HEK293T (cell line): ENCODE results near the gene NEO1.

ENCODE experiments used
- CTCF ChIA-PET: fragments of 350-600 bp; formaldehyde crosslinking; extraction: SDS; loops from one replicate; lab custom pipeline; 2021; ENCODE audit warnings: antibody characterized with exemption, inconsistent platforms; lab: Yijun Ruan, JAX
- POLR2A ChIA-PET: fragments of 350-600 bp; formaldehyde crosslinking; extraction: SDS; loops from one replicate; lab custom pipeline; 2020; ENCODE audit warnings: antibody characterized with exemption, inconsistent platforms; lab: Yijun Ruan, JAX
- DNase-seq: peaks from one replicate; pipeline ENCODE4 v3.0.0; 2012; ENCODE audit warnings: mixed read lengths; ENCODE audit errors: extremely low spot score
- ARNT ChIP-seq: fragments of 450-650 bp; IDR thresholded peaks from 2 replicates; pipeline ENCODE4 v1.6.1; 2017; ENCODE audit warnings: mild to moderate bottlenecking
- BHLHE40 ChIP-seq: fragments of 450-650 bp; IDR thresholded peaks from 2 replicates; pipeline ENCODE4 v1.6.1; 2016; ENCODE audit warnings: mild to moderate bottlenecking, moderate library complexity, borderline replicate concordance
- CTBP1 ChIP-seq: fragments of 450-650 bp; IDR thresholded peaks from 2 replicates; pipeline ENCODE4 v1.6.1; 2016; ENCODE audit warnings: borderline replicate concordance
- ELF4 ChIP-seq: fragments of 450-650 bp; IDR thresholded peaks from 2 replicates; pipeline ENCODE4 v1.6.1; 2017; ENCODE audit warnings: antibody characterized with exemption
- FOXA1 ChIP-seq: fragments of 450-650 bp; IDR thresholded peaks from 2 replicates; pipeline ENCODE4 v1.6.1; 2016; ENCODE audit warnings: mild to moderate bottlenecking
- FOXK2 ChIP-seq: fragments of 450-650 bp; IDR thresholded peaks from 2 replicates; pipeline ENCODE4 v1.6.1; 2016; ENCODE audit warnings: mild to moderate bottlenecking
- FOXM1 ChIP-seq: fragments of 450-650 bp; IDR thresholded peaks from 2 replicates; pipeline ENCODE4 v1.6.1; 2017; ENCODE audit warnings: mild to moderate bottlenecking, borderline replicate concordance
- HDGF ChIP-seq: fragments of 450-650 bp; IDR thresholded peaks from 2 replicates; pipeline ENCODE4 v1.6.1; 2017; ENCODE audit warnings: antibody characterized with exemption, borderline replicate concordance
- L3MBTL2 ChIP-seq: fragments of 450-650 bp; conservative IDR thresholded peaks from 2 replicates; pipeline ENCODE4 v1.6.1; 2016; ENCODE audit warnings: mild to moderate bottlenecking
- LEF1 ChIP-seq: fragments of 450-650 bp; IDR thresholded peaks from 2 replicates; pipeline ENCODE4 v1.6.1; 2017; ENCODE audit warnings: mild to moderate bottlenecking, borderline replicate concordance
- NFRKB ChIP-seq: fragments of 450-650 bp; IDR thresholded peaks from 2 replicates; pipeline ENCODE4 v1.6.1; 2016; ENCODE audit warnings: mild to moderate bottlenecking, moderate library complexity
- SP1 ChIP-seq: fragments of 450-650 bp; IDR thresholded peaks from 2 replicates; pipeline ENCODE4 v1.6.1; 2017
- SUZ12 ChIP-seq: fragments of 450-650 bp; IDR thresholded peaks from 2 replicates; pipeline ENCODE4 v1.6.1; 2016; ENCODE audit warnings: mild to moderate bottlenecking
- TARDBP ChIP-seq: fragments of 450-650 bp; IDR thresholded peaks from 2 replicates; pipeline ENCODE4 v1.6.1; 2016
- ZNF384 ChIP-seq: fragments of 450-650 bp; IDR thresholded peaks from 2 replicates; pipeline ENCODE4 v1.6.1; 2016
- TF ChIP-seq, protein P1 (sequence below): fragments of 450-650 bp; IDR thresholded peaks from 2 replicates; pipeline ENCODE4 v1.6.1; 2016

Gene NEO1

DNA sequence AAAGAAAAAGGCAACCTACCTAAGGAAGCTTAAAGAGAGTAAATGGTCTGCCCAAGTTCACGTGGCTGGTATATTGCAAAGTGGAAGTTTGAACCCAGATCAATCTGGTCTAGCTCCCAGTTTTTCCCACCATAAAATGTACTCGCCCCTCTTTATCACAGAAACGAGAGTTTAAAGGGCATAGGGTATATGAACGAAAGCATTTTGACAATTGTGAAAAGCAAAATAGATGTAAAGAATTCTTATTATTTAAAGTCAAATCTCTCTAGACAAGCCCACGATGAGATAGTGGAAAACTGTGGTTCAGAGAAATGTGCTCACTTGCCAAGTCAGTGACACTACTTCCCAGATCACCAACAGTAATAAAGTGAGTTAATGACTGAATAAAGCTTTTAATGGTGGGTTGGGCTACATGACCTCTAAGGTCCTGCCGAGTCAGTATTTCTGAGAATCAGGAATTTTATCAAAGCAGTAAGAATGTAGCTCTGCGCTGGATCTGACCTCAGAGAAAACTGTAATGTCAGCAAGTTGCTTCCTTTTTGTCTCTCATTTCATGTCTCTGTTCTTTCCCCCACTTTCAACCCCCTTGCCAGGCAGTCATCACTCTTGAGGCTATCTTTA, 23.3 kb upstream of the NEO1 start:
- DNase-seq, result no peak
- POLR2A ChIA-PET, result no interaction called here
- CTCF ChIA-PET, result interaction anchor here (0.7 kb wide), 1 partner anchor 10 kb away, joined by 3 read pairs; no protein-coding TSS in a partner anchor
- TF ChIP-seq CTBP1 (no peak), FOXM1 (no peak), TARDBP (no peak), ARNT (no peak)

DNA sequence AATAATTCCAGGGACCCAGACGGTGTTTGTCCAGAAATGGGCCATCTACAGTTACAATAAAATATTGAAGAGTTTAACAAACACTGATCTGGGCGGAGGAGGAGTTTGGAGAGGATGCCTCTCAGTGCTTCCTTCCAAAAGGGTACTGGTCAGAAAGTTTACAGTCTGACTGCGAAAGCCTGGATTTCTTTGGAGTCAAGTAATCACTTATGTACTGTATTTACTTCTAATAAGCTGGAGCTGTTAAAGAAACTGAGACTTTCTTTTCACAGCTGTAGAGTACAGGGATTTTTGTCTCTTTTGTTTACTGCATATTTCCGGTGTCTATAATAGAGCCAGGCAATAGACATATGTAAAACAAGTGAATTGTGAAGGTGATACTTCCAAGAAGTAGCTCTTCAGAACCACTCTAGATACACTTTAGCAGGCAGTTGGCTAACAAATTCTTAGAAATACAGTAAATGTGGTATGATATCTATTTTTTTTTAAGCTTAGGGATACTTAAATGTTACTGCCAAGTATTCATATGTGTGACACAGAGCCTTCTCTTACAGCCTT, 22.1 kb upstream of the NEO1 start:
- CTCF ChIA-PET, result no interaction called here
- TF ChIP-seq BHLHE40, result no peak
- no peak for TF ChIP-seq HDGF
- no peak for DNase-seq
- POLR2A ChIA-PET, result no interaction called here

DNA sequence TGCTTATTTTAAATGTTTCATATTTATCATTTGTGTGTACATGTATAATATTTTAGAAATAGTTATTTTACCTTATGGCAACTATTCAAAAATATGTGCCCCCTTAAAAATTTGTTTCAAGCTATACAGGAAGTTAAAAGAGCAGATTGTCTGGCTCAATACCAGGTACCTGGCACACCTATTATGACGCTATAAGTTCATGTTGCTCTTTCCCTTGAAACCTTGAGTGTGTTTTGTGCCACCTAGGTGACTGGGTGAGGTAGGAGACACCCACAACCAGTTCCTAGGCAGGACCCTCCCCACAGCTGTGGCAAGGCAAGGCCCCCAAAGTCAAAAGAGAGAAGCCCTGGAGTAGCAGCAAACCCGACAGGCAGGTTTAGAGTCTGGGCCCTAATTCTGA, 20.6 kb upstream of the NEO1 start:
- ChIA-PET CTCF (no interaction called here), POLR2A (no interaction called here)
- no peak for DNase-seq
- TF ChIP-seq ELF4 (no peak), LEF1 (no peak), NFRKB (no peak), HDGF (no peak)
- TF ChIP-seq, protein P1, sequence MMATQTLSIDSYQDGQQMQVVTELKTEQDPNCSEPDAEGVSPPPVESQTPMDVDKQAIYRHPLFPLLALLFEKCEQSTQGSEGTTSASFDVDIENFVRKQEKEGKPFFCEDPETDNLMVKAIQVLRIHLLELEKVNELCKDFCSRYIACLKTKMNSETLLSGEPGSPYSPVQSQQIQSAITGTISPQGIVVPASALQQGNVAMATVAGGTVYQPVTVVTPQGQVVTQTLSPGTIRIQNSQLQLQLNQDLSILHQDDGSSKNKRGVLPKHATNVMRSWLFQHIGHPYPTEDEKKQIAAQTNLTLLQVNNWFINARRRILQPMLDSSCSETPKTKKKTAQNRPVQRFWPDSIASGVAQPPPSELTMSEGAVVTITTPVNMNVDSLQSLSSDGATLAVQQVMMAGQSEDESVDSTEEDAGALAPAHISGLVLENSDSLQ, result no peak

DNA sequence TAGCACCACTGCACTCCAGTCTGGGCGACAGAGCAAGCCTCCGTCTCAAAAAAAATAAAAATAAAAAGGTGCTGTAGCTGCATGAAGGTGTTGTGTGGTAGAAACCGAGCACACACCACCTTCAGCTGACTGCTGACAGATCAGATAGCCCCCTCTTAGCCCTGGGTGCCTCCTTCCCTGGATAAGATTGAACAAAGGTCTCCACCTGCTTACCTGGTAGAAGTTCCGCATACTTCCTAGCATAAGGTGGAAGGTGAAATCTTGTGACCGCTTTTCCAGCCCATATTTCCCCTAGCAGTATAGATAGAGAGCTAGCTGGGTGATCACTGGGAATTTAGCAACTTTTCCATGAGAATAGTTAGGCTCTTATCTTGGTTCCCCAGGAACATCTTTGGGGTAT, 18.7 kb upstream of the NEO1 start:
- TF ChIP-seq, protein P1, result no peak
- TF ChIP-seq FOXA1, result no peak
- TF ChIP-seq LEF1, result no peak
- TF ChIP-seq ARNT, result no peak
- TF ChIP-seq L3MBTL2, result no peak
- no peak for TF ChIP-seq CTBP1
- no peak for TF ChIP-seq FOXK2
- TF ChIP-seq HDGF, result no peak
- no peak for TF ChIP-seq TARDBP
- no peak for TF ChIP-seq ZNF384
- no peak for TF ChIP-seq NFRKB
- no peak for TF ChIP-seq SP1
- TF ChIP-seq BHLHE40, result no peak
- TF ChIP-seq SUZ12, result no peak
- no peak for TF ChIP-seq ELF4
- no peak for TF ChIP-seq FOXM1
- ChIA-PET CTCF (no interaction called here), POLR2A (no interaction called here)
- no peak for DNase-seq

DNA sequence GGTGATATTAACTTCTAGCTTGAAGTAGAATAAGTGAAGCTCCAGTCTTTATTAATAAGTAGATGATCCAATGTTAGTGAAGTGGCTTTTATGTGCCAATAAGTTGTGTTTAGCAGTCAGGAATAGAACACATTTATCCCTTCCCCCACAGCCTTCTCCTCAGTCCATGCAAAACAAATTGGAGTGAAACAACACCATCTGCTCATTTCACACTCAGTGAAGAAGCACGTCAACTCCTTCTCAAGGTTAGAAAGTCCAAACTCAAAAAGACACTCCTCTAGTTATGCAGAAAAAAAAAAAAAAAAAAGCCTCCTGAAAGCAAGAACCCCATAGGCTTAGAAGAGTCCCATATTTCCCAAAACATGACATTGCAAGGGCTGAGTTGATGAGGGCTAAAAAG, 18.0 kb upstream of the NEO1 start:
- ChIA-PET POLR2A (no interaction called here), CTCF (no interaction called here)
- no peak for TF ChIP-seq HDGF
- TF ChIP-seq, protein P1, result no peak
- TF ChIP-seq ELF4, result no peak
- TF ChIP-seq FOXM1, result no peak
- TF ChIP-seq FOXK2, result no peak
- no peak for TF ChIP-seq SUZ12
- TF ChIP-seq LEF1, result no peak
- TF ChIP-seq ARNT, result no peak
- TF ChIP-seq NFRKB, result no peak
- no peak for TF ChIP-seq ZNF384
- no peak for TF ChIP-seq BHLHE40
- no peak for TF ChIP-seq CTBP1
- no peak for TF ChIP-seq L3MBTL2
- TF ChIP-seq FOXA1, result no peak
- TF ChIP-seq TARDBP, result no peak
- TF ChIP-seq SP1, result no peak
- DNase-seq, result no peak

DNA sequence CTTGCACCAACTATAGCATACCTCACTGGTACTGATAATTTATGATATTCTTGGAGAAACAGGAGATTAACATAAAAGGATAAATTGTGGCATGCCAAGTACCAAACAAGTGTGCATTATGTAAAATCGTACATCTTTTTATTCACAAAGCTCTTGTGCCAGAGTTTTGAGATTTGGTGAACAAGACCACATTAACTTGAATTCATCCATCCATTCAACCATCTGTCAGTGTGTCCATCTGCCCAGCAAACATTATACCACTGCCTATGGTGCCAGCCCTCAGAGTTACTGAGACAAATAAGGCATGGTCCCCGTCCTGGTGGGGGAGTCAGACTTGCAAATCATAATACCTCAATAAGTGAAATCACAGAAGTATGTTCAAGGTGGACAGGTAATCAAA, 17.0 kb upstream of the NEO1 start:
- CTCF ChIA-PET, result no interaction called here
- no peak for DNase-seq
- TF ChIP-seq FOXK2, result no peak
- no peak for TF ChIP-seq NFRKB
- TF ChIP-seq LEF1, result no peak
- TF ChIP-seq, protein P1, result no peak
- TF ChIP-seq SUZ12, result no peak
- no peak for TF ChIP-seq BHLHE40
- no peak for TF ChIP-seq ELF4
- TF ChIP-seq ARNT, result no peak
- no peak for TF ChIP-seq ZNF384
- TF ChIP-seq SP1, result no peak
- no peak for TF ChIP-seq L3MBTL2
- no peak for TF ChIP-seq CTBP1
- no peak for TF ChIP-seq FOXA1
- TF ChIP-seq FOXM1, result no peak
- no peak for TF ChIP-seq TARDBP
- POLR2A ChIA-PET, result no interaction called here
